Activated CD4-positive, alpha-beta T cell treated with anti-CD3 and anti-CD28 coated beads, Interleukin-2, Interleukin-6, amounts not matched to agents 100 ng/mL and 50 ng/mL, durations not matched to agents 16 hours and 8 hours (primary cell): ENCODE data around the gene FAM53B.
A peak's percentile ranks its signal among the peaks of the same experiment; 100 is the strongest.

Source experiments
- DNase-seq: peaks from one replicate; pipeline ENCODE4 v3.0.0-alpha.2; 2020

The FAM53B gene

DNA sequence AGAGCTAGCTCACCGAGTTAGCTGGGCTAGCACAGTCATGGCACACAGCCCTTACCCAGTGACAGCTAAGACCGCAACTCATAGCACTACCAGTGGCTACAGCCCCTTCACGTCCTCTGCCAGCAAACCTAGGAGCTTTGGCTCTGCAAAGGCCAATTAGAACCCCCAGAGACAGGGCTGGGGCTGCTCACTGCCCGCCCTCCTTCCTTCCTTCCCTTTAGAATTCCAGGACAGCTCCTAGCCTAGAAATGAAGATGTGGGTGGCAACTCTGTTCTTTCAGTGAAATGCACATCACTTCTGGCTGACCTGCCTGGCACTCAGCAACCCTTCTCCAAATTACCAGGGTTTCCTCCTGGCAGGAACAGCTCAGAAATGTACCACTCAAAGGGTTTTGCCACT lies 99.9 kb downstream of the FAM53B start:
- no peak for DNase-seq

DNA sequence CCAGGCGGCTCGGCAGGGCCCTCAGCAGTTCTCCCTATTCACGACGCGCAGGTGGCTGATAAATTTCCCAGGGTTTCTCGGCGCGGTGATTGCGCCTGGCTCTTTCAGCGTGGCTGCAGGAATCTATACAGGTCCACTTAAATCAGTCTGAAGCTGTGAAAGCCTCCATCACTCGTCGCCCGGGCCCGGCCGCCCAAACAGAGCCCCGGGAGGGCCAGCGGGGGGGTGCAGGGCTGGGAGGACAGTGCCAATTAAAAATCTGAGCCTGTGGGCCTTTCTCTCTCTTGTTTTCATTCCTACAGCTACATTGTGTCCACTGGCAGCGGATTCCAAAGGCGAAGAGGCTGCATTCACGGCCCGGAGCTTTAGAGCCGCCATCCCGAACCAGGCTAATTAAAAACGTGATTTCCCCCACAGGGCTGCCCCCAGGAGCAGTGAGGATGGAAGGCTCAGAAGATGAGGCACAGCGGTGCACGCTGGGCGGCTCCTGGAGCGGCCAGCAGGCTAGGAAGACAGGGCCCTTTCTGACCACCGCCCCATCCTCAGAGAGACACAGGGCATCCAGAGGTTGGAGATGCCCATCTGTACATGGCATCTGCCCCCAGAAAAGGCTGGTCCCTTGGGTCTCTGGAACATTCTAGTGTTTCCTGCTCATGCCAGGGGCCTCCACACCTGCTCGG lies 100.7 kb downstream of the FAM53B start:
- DNase-seq = no peak

DNA sequence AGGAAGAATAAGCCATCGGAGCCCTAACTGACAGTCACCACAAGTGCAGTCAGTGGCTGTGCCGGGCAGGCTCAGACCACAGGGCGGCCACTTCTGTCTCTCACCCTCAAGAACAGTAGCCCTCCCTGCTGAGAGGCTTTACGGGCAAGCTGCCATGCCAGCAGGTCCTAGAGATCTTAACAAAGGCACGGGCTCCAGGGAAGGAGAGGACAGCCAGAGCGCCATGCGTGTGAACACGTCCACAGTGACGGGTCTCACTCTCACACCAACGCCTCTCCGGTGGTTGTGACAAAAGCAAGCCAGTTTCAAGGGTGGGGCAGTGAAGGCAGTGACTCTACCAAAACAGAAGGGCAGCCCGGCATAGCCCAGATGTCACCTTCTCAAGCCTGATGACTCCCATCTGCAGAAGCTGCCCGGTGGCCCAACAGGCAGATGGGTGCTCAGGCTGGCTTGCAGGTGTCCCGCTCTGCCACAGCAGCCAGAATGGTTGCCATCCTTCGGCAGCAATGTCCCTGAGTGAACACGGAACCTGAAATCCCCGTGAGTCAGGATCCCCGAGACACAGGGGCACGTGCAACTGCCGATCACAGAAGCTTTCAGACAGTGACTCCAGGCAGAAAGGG lies 102.0 kb downstream of the FAM53B start:
- DNase-seq = no peak

DNA sequence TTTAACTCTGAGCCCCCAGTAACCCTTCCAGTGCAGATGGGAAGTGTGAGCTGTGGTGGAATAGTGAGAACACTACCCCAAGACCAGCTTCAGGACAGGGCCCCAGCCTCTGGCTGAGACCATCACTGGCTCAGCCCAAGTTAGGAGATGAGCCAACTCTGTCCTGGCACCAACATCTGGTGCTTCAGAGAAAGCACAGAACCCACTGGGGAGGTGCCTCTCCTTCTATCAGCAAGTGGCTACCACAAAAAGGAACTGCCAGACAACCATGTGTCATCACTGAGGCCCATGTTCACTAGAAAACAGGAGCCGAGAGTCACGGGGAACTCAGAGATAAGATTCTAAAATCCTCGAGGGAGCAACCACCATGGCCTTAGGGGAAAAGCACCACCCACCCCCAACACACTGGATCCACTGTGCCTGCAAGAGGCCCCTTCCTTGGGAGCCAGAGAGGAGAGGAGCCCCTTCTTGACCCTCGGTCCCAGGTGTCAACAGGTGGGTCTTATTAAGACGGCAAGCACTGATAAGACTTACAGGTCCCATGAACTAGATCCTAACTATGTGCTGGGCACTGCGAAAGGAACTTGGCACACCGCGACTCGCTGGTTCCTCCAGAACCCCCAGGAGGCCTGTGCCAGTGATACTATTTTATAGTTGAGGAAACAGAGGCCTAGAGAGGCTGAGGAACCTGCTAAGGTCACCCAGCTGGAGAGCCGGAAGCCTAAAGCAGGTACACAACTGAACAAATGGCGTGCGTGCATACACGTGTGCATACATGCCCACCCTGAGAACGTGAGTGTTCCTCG lies 102.7 kb downstream of the FAM53B start:
- peak; percentile 38 for DNase-seq

DNA sequence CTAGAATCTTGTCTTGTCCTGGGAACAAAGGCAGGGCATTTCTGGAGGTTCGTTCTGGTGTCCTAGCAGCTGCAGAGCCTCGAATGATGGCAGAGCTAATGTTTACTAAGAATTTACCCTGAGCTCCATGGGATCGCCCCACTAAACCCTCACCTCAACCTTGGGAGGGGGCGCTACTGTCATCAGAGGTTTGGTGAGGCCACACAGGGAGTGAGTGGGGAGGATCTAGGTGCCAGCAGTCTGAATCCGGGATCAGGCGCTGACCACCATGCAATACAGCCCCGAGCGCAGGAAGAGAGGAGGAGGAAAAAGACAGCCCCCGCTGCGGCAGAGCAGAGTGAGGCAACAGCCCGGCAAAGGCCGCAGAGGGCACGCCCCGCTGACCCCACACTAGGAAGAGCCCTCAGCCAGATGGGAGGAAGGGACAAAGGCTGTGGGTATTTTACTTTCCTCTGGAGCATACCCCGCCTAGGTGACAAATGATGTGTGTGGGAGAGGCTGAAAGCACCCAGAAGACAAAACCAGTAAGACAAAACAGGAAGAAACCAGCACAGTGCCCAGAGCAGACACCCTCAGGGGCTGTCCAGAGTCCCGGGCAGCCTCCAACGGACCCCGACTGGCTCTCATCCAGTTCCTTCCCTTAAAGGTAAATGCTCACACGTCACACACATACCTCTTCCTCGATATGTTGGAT lies 103.5 kb downstream of the FAM53B start:
- no peak for DNase-seq

DNA sequence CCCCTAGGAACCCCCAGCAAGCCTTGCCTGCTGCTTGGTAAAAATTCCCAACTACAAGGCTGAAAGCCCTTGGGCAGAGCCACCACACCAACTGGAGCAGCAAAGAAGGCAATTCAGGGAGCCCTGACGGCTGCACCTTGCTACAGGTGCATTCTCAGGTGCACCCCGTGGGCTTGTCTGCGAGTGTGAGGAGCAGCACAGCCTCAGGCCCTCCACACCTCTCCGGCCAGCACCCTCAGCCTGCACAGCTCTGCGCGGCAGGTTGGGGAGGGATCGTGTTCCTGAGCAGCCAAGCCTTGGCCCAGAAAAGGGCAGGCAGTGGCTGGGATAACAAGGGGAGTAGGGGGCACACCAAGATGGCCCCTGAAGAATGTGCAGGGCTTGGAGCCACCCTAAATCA lies 104.1 kb downstream of the FAM53B start:
- DNase-seq = no peak

DNA sequence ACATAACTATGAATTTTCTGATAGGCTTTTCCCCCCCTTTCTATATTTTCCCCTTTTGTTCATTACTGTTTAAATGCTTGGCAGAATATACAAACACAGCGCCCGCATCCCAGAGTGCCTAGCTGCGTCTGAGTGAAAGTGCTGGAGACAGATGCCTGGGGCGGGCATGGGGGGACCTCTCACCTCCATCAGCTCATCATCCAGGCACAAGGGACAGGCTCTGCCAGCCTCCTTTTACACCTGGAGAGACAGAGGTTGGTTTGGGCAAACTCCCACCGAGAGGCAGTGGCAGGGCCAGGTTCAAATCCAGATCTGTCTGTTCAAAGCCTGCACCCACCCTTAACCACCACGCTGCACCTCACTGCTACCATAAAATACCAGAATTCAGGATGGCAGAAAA lies 104.5 kb downstream of the FAM53B start:
- no peak for DNase-seq

DNA sequence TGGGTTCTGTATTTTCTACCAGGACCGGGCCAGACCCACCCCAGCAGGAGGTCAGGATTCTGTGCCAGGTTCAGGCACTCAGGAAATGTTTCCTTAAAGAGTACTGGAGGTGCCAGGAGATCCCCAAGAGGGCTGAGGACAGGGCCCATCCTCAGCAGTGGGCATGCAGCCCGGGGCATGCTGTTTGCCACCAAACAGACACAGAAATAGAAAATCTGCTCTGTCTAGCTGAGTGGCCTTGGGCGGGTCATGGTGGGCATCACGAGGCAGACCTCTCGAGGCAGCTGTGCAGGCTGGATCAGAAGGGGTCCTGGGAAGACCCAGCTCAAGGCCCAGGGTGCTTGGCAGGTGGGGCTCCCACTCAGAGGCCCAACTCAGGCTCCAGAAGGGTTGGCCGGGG lies 105.0 kb downstream of the FAM53B start:
- DNase-seq = no peak

DNA sequence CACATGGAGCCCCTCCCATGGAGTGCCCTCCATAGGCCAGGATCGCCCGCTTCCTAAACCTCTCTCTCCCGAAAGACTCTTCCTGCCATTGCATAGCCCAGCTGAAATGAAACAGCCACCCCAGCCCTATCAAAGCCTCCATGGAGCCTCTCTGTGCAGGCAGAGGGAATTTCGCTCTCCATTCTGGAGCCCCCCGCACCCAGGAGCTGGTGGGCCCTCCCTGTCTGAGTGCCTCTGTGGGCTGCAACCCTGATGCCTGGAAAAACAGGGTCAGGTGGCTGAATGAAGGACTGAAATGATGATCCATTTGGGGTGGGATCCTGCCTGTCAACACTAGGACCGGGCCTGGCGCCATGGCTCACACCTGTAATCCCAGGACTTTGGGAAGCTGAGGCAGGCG lies 106.4 kb downstream of the FAM53B start:
- DNase-seq = no peak

DNA sequence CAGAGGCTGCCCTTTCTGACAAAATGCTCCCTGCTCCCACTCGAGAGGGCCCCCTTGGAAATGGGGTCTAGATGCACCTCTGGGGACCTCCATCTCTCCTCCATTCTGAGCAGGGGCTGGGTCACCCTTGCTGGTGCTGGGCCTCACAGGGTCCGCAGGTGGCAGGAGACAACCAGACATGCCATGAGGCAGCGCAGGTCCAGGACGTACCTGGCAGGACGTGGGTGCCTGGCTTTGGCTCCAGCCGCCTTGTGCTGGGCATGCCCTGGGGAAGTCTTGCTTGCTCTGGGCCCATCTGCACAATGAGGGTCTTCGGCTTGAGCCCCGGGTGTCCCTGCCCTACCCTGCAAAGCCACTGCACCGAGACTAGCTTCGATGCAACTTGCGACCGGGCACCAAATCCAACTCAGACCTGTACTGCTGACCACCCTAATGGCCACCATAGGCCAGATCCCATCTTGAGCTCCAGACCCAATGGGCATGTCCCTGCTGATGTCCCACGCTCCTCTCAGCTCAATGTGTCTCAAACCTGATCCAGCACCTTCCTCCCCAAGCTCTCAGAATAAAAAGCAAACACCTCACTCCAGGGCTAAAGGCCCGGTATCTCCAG lies 107.0 kb downstream of the FAM53B start:
- no peak for DNase-seq

DNA sequence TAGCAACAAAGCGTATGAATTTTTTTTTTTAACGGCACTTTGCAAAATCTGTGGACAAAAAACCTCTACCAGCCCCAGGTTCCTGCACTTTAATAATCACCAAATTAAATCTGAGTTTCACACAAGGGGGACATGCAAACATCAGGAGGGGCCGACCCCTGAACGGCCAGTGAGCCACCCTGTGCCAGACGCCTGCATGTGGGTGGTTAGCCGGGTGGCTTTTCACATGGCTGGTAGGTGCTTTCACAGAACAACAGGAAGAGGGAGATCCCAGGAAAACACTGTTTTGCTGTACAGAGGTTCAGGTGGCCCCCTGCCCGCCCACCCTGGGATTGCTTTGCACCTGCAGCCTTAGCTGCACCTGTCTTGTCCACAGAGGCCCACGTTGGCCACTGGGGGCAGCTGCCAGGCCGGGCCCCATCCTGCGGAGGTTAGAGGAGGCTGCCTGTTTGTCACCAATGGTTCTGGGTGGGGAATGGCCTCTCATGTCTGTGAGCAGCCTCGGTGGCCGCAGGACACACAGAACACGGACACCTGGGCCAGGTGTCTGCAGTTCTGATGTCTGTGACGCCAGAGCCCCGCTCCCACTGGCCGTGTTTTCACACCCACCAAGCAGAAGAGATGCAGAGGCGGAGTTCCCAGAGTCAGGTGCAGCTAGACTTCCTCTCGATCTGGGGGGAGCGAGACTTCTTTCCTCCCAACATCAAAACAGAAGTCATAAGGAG lies 107.7 kb downstream of the FAM53B start:
- DNase-seq = no peak

DNA sequence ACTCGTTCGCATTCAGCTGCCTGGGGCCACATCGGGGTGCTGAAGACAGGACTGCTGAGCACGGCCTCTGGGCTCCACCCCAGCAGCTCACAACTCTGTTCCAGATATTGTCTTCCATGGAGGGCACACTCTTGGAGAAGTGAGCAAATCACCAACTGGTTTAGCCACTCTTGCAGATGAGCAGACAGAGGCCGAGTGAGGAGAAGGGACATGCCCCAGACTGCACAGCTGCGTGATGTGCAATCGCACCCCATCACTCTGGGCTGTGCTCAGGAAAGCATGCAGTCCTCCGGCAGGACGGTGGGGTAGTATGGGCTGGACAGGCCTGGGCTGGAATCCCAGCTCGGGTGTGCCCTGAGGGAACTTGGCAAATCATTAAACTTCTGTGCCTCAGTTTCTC lies 111.6 kb downstream of the FAM53B start:
- DNase-seq = no peak

DNA sequence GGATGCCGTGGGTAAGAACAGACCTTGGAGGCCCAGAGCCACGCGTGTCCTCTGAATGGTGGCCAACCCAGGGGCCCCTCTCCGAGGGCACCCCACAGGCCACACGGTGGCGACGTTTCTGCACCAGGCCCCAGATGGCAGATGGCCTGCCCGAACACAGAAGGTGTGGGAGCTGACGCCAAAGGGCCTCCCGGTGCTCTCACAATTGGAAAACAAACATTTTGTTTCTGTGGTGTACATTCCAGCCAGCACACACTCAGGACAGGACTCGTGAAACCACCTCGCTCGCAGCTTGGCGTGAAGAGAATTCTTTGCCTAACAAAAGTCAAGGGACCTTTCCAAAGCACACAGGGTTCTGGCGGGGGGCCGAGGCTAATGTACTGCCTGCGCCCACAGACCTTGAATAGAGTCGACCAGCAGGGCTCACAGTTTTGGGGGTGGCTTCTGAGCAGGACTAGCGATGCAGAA lies 112.1 kb downstream of the FAM53B start:
- peak; percentile 44 for DNase-seq

DNA sequence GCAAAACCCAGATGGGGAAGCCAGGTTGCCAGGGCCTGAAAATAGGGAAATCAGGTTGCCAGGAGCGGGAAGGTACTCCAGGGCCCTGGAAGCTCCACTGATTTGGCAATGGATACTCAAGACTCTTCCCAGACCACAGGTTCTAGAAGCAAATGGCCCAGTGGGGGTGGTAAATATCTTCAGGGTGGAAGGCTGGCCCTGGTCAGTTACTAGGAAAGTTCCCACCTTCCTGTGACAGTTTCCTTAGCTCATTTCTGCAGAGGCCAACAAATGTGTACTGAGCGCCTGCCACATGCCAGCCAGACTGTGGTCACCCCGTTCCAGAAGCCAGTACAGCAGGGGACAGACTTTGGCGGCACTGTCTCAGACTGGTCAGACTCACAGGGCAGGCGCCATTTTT lies 113.6 kb downstream of the FAM53B start:
- DNase-seq = no peak

DNA sequence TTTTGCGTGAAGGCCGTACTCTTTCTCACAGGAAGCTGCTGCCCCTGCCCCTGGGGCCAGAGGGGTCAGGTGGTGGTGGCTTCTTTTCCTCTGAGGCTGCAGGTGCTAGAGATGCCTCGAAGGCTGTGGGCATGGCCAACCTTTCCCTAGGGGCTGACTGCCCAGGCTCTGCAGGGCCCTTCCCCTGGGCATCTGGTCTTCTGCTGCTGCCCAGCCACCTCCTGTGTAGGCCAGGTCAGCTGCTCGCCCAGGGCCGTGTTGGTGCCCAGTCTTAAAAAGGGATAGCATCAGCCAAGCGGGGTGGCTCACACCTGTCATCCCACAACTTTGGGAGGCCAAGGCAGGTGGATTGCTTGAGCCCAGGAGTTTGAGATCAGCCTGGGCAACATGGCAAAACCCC lies 114.3 kb downstream of the FAM53B start:
- no peak for DNase-seq

DNA sequence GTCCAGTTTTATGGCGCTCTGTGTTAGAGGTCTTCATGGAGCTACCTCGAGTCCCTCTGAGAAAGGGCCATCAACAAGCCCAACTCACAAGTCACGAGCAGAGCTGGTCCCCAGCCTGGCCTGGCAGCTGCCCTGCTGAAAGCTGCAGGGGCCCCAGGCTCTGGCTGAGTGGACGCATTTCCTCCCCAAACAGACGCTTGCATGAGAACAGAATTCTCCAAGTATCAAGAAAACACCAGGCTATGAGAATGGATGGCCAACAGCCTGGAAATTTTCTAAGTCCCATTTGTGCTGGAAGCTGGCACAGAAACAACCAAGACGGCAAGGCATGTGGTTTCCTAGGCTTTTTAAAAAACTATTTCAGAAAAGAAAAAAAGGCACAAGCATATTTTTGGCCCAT lies 114.8 kb downstream of the FAM53B start:
- DNase-seq = no peak

DNA sequence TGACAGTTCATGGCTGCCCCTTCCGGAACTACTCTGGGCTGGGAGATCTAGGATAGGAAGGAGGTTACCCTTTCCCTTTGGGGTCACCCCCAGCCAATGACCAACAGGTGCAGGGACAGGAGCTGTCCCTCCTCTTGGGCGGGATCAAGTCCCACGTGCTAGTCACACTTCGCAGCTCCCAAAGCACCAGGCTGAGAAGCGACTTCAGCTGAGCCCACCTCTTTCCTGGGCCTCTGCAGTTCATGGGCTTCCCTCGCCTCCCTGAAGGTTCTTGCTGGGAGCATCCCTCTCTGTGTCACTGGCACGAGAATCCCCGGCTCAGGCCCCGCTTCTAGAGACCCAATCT lies 115.5 kb downstream of the FAM53B start:
- DNase-seq = no peak

DNA sequence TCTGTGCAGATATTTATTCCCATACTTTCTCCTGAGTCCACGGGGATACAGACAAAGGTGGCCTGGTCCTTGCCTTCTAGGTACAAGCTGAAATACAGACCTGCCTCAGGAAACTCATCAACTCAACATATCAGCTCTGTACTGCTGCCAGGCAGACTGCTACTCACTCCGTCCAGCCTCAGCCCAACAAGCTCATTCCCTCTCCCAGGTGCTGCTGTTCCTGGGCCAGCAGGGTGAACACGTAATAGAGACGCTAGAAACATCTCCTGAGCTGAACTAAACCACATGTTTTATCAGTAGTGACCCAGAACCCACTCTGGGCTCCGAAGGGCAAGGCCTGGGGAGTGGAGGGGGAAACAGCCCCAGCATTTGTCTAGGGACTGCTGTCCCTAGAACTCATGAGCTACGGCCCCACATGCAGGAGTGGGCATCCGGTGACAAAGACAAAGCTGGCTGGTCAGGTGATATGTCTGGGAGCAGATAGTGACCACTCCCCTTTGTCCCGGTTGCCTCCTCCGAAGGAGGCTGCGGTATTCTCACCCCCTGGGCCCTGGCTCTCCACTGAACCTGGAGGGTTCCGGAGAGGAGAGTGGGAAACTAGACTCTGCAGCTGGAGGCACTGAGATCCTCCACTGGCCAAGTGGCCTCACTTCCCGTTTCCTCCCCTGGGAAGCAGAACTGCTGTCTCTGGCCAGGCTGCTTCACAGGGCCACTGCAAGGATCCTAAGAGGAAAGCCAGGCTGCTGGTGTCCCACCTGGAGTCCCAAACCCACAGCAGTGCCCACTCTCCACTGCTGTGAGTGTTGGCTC lies 116.1 kb downstream of the FAM53B start:
- no peak for DNase-seq

DNA sequence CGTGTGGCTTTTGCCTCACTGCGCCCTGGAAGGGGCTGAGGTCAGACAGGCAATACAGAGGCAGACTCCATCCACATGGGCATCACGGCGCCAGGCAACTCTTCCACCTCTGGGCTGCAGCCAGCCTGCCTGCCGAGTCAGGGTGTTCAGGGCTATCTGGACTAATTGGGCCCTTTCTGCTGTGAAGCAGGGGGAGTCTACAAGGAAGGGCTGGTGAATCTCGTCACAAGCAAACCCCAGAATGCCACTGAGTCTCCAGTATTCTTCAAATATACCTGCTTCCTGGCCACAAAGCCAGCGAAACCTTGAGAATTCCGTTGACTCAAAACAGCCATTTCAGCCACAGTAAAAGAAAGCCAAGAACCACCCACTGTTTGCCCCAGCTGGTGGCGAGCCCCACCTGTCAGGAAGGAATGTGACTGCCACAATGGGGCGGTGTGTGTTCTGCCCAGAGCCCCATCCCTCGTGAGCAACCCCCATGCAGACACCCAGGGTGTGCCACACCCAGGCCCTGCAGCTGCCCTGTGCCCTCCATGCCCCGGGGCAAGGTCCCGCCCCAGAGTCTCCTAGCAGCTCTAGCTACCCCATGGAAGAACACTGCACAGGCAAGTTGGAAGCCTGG lies 117.3 kb downstream of the FAM53B start:
- peak; percentile 80 for DNase-seq

DNA sequence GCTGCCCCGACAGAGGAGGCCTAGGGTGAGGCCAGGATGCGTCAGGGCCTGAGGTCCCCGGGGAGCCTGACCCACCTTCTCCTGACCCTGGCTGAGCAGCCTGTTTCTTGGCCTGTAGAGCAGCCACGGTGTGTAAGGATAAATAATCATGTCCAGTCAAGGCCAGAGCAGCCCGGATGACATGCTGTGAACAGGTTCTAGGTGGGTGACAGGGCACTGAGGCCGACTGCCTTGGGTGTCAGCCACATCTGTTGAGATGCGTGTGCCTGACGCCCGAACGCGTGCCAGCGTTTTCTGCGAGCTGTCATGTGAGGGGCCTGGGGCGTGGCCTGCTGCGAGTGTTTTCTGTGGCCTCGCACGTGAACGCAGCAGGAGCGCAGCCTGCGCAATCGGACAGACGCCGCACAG lies 118.3 kb downstream of the FAM53B start:
- no peak for DNase-seq

DNA sequence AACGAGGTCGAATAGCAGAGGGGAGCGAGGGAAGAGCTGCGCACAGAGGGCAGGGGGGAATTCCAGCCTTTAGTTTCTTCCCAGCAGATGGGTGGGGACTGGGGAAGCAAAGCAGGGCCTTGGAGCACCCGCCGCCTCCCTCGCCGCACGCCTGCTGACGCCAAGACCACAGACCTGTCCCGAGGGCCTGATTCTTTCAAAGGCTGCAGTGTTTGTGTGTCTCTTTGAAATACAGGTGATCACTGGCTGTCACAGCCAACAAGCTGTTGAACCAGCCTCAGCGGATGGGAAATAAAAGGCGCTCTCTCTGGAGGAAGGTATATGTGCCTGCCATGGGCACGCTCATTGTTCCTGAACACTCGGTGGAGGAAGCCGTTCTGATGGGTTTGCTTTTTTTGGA lies 119.3 kb downstream of the FAM53B start:
- DNase-seq = no peak
